ENCODE measurements around the gene FARS2.
A peak's percentile ranks its signal among the peaks of the same experiment; 100 is the strongest.

FARS2 gene

GRCh38 chr6:5337573-5337972, 76.3 kb downstream of the FARS2 start:
- no peaks in the 10 kb centered on the region for H3K9me3 ChIP-seq (ENCODE audit: control insufficient read depth, insufficient read depth, low read depth, low read length)
- ChIA-PET POLR2A (no interaction called here), CTCF (interaction anchor here (0.6 to 0.9 kb wide), 2 partner anchors 38 to 194 kb away, joined by 3 read pairs; no protein-coding TSS in a partner anchor)
- peaks cover 6% of the 10 kb centered on the region; the same call in 1 of the 2 replicates for H3K4me1 ChIP-seq (ENCODE audit: control insufficient read depth, insufficient read depth, low read length)
- TF ChIP-seq PRDM10 (tag by site-specific recombination; IDR thresholded peaks at IDR 0.05) (peak; percentile 56), ZNF112 (tag by site-specific recombination; IDR thresholded peaks at IDR 0.05) (no peak), GLI4 (tag by site-specific recombination; IDR thresholded peaks at IDR 0.05) (no peak), ZNF571 (tag by site-specific recombination; IDR thresholded peaks at IDR 0.05) (no peak), ZNF610 (tag by site-specific recombination; IDR thresholded peaks at IDR 0.05; ENCODE audit: borderline replicate concordance) (no peak)
- H3K4me3 ChIP-seq (ENCODE audit: low read depth, low read length): no peak overlapping the region
- no peaks in the 10 kb centered on the region for H3K36me3 ChIP-seq (ENCODE audit: control insufficient read depth in 2 of 2, insufficient read depth in 1 of 2, low read length in 2 of 2)
- H3K27ac ChIP-seq (ENCODE audit: extremely low read depth, low read depth, low read length): no peak overlapping the region

- Histone ChIP-seq H3K36me3 (ENCODE audit: control insufficient read depth in 2 of 2, insufficient read depth in 1 of 2, low read length in 2 of 2) (no peaks in the 10 kb centered on the region), H3K4me3 (ENCODE audit: low read depth, low read length) (no peak overlapping the region), H3K9me3 (ENCODE audit: control insufficient read depth, insufficient read depth, low read depth, low read length) (no peaks in the 10 kb centered on the region), H3K4me1 (ENCODE audit: control insufficient read depth, insufficient read depth, low read length) (peaks cover 6% of the 10 kb centered on the region; the same call in 1 of the 2 replicates), H3K27ac (ENCODE audit: extremely low read depth, low read depth, low read length) (no peak overlapping the region)
- TF ChIP-seq ZNF223 (tag by site-specific recombination; IDR thresholded peaks at IDR 0.05): no peak
- no peak for TF ChIP-seq PRDM1 (tag by site-specific recombination; IDR thresholded peaks at IDR 0.05)
- TF ChIP-seq ZNF549 (tag by site-specific recombination; IDR thresholded peaks at IDR 0.05): no peak
- no peak for TF ChIP-seq ZNF426 (tag by site-specific recombination; IDR thresholded peaks at IDR 0.05)
- TF ChIP-seq ZNF677 (tag by site-specific recombination; IDR thresholded peaks at IDR 0.05): no peak
- TF ChIP-seq TSHZ1 (tag by site-specific recombination; IDR thresholded peaks at IDR 0.05; ENCODE audit: borderline replicate concordance): no peak
- TF ChIP-seq SP7 (tag by site-specific recombination; IDR thresholded peaks at IDR 0.05): no peak
- TF ChIP-seq SALL2 (tag by site-specific recombination; IDR thresholded peaks at IDR 0.05; ENCODE audit: borderline replicate concordance): no peak
- no peak for TF ChIP-seq ZNF174 (tag by site-specific recombination; IDR thresholded peaks at IDR 0.05)
- no peak for TF ChIP-seq GLI2 (tag by site-specific recombination; IDR thresholded peaks at IDR 0.05; ENCODE audit: borderline replicate concordance, low read depth)
- no peak for TF ChIP-seq ZNF670 (tag by site-specific recombination; IDR thresholded peaks at IDR 0.05; ENCODE audit: low read depth)
- ChIA-PET POLR2A (no interaction called here), CTCF (interaction anchor here (0.9 kb wide), 1 partner anchor 195 kb away, joined by 3 read pairs; no protein-coding TSS in a partner anchor)
Measured at GRCh38 chr6:5338177-5338960, 77.1 kb downstream of the FARS2 start.
